HG03066 (cell line): Measurements from ENCODE around the gene HIF1AN.

Source experiments
- ATAC-seq: cut with Tn5 transposase; IDR thresholded peaks from one replicate; pipeline ENCODE4 v1.9.1; 2021; ENCODE audit warnings: low read depth; ENCODE audit not compliant: unreplicated experiment

The HIF1AN gene

GRCh38 chr10:100535715-100536353 lies at the start of gene HIF1AN:
Gene HIF1AN, plus strand, starts transcription at chr10:100535943. Its CDS starts 16 bp downstream, at chr10:100535959.
- peak; percentile 98 for ATAC-seq

- no peak for ATAC-seq
Measured at GRCh38 chr10:100487529-100487928, 48.2 kb upstream of the HIF1AN start.

GRCh38 chr10:100489396-100489795 lies 46.3 kb upstream of the HIF1AN start:
- no peak for ATAC-seq

- no peak for ATAC-seq
Measured at GRCh38 chr10:100490531-100490930, 45.2 kb upstream of the HIF1AN start.

GRCh38 chr10:100496567-100496966 lies 39.2 kb upstream of the HIF1AN start:
- ATAC-seq = no peak

DNA sequence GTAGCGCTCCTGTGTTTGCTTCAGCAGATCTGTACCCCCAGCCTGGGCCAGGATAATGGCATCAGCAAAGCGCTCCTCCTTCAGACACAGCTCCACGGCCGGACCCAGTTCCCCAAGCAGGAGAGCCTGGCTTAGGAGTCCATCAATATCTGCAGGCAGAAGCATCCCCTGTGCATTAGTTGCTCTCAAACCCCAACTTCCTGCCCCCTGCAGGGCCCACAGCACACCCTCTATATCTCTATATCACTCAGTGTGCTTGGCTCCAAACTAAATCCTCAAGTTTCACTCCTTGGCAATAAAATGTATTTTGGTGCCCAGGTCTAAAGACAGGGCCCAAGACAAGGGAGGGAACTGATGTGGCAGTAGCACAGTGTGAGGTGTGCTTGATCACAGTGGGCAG lies 37.7 kb upstream of the HIF1AN start:
- no peak for ATAC-seq

DNA sequence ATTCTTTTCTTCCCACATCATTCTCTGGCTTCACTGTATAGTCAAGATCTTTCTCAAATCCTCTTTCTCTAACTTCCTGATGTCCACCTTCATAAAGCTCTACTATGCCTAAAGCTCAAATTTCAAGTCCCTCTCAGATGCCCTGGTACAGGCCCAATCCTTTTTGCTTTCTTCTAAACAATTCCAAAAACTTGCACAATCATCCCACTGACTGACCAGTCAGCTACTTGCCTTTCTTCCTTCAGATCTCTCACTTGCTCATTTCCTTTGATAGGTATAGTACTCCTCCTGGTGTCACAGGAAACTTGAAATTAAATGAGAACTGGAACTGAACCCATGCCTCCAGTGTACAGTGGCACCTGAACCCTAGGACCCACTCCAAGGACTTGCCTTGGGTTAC lies 34.3 kb upstream of the HIF1AN start:
- no peak for ATAC-seq

- ATAC-seq = no peak
Measured at GRCh38 chr10:100502926-100503494, 32.7 kb upstream of the HIF1AN start.

- ATAC-seq = no peak
Measured at GRCh38 chr10:100504096-100504495, 31.6 kb upstream of the HIF1AN start.

GRCh38 chr10:100505164-100505563 lies 30.6 kb upstream of the HIF1AN start:
- no peak for ATAC-seq

GRCh38 chr10:100506596-100507356 lies 29.0 kb upstream of the HIF1AN start:
- ATAC-seq = no peak

DNA sequence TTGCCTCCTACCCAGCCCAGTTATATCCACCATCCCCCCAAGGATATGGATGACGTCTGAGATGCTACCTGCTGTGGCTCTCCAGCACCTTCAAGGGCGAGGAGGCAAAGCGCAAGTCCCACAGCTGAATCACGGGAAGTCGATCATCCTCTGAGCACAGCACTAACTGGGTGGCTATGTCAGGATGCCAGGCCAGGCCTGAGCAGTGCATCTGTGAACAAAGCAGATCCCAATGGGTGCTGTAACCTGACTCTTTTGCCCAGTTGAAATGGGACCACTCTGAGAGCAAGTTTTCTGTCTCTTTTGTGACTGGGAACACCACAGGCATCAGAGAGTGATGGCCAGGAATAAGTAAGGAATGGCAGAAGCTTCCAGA lies 28.4 kb upstream of the HIF1AN start:
- ATAC-seq = no peak

DNA sequence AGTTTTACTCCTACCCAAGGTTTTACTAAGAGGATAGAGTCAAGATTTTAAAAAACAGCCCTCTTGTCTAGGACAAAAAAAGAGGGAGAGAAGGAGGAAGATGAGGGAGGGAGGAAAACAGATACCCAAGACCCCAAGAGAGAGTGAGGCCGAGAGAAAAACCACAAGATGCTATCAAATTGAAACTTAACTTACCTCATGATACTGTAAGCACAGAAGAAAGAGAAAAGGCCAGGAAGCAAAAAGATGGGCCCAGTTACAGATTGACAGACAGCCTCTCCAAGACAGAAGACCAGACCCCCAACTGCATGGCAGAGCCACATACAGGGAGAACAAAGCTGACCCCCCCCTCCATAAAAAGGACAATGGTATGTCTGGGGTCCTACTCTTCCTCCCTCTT lies 27.5 kb upstream of the HIF1AN start:
- no peak for ATAC-seq

GRCh38 chr10:100508691-100509150 lies 27.0 kb upstream of the HIF1AN start:
- ATAC-seq = no peak

GRCh38 chr10:100509241-100509840 lies 26.4 kb upstream of the HIF1AN start:
- no peak for ATAC-seq

DNA sequence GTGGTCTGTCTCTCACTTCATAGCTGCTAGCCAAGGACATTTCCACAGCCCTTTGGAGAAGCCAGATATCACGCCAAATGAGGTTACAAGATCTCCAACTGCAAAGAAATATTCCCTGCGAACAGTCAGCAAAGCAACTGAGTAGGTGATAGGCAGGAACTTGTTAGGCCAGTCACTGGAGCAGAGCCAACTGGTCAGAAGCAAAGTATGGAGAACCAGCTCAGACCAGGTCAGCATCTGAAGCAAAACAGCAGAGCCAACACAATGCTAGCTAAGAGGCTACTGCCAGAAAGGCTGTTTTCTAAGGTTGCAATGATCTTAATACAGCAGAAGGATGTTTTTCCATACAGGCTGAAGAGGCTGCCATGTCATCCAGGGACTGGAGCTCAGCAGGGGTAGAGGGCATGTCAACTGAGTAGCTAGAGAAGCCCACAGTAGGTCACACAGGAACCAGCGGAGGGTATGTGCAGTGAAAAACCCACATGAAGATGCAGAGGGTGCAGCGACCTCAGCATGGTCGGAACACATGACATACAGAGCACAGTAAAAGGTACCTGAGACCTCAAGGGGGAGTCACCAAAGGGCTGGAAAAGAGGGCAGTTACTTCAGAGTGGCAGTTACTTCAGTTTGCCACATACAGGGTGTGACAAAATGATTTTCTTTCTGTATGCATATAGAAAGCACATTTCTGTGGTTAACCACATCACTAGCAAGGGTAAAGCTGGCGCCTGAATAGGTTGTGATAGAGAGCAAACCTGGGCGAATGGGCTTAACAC lies 25.0 kb upstream of the HIF1AN start:
- ATAC-seq = no peak

GRCh38 chr10:100515612-100516011 lies 20.1 kb upstream of the HIF1AN start:
- ATAC-seq = no peak

DNA sequence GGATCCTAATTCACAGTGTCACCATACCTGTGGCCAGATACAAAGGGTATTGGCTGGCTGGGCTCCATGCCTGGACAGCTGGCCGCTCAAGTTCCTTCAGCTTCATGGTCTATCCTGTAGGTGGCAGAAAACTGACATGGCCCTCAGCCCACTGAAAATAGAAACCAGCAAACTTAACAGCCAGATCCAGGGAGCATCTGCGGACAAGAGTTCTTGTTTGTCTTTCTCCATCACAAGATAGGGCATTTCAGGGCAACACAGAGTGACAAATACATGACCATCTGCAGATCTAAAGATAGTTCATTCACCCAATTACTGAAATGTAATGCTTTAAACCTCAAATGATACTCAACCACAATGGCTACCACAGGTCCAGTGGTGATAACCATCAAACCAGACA lies 18.9 kb upstream of the HIF1AN start:
- ATAC-seq = no peak

- no peak for ATAC-seq
Measured at GRCh38 chr10:100518761-100519241, 16.9 kb upstream of the HIF1AN start.

GRCh38 chr10:100519311-100520051 lies 16.3 kb upstream of the HIF1AN start, which contains the start of gene SEC31B:
Gene SEC31B, minus strand, starts transcription at chr10:100519861. Its CDS starts 2,909 bp downstream, at chr10:100516952.
- no peak for ATAC-seq
